NCI-H524 treated with DMSO at 0.1 percent for 48 hours (cell line): ENCODE measurements around the gene SRC.

Experiments
- DNase-seq: peaks from one replicate; lab custom pipeline; 2025; lab: John Stamatoyannopoulos, UW

The SRC gene

DNA sequence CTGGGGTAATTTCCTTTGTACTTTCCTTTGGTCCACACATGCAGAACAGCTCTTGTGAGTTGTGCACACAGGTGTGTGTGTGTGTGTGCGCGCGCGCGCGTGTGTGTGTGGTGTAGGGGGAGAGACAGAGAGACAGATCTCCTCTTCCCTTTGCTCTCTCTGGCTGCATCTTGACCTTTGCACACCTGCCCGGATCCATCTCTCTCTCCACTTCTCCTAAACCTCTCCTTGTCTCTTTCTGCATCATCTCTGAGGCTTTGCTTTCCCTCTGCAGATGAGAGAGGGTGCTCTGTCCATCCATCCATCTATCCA is 67.0 kb downstream of the SRC start:
- no peak for DNase-seq

GRCh38 chr20:37413379-37413778 is 67.4 kb downstream of the SRC start:
- DNase-seq, result no peak

DNA sequence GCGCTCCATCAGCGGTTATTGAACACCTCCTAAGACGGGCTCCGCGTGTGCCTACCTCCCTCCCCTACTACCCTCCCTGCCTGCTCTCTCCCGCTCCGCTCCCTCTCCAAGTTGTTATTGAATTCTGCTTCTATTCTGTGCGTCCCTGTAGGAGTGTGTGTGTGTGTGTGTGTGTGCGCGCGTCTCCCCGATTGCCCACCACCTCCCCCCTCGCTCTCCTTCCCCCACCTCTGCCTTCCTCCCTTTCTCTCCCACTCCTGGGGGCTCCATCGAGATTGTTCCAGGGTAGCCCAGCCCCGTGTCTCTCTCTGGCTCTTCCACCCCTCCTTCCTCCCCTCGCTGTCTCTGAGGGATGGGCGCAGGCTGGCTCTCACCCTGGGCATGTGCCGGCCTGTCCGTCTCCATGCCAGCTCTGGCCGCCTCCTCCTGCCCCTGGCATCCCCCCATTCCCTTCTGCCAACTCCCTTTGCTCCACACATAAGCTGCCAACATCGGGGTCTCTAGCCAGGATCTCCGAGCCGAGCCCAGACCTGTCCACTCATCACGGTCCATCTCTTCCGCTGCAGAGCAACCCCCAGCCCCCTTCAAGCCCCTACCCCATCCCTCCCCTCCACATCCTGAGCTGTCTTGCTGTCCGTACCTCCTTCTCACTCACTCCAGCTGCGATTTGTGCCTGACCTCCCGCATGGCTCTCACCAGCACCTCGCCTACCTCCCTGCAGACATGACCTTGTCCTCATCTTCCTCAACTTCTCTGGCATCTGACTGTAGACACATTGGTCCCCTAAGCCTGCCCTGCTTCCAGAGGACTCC is 68.5 kb downstream of the SRC start:
- no peak for DNase-seq

- DNase-seq, result no peak
These were observed 69.5 kb downstream of the SRC start for GRCh38 chr20:37415118-37416085.

GRCh38 chr20:37416100-37416847 is 70.3 kb downstream of the SRC start:
- DNase-seq, result no peak

- no peak for DNase-seq
These were observed 71.1 kb downstream of the SRC start for GRCh38 chr20:37416848-37417616.

- DNase-seq, result no peak
These were observed 71.9 kb downstream of the SRC start for GRCh38 chr20:37417617-37418467.

- DNase-seq, result no peak
These were observed 72.7 kb downstream of the SRC start for GRCh38 chr20:37418591-37419109.

DNA sequence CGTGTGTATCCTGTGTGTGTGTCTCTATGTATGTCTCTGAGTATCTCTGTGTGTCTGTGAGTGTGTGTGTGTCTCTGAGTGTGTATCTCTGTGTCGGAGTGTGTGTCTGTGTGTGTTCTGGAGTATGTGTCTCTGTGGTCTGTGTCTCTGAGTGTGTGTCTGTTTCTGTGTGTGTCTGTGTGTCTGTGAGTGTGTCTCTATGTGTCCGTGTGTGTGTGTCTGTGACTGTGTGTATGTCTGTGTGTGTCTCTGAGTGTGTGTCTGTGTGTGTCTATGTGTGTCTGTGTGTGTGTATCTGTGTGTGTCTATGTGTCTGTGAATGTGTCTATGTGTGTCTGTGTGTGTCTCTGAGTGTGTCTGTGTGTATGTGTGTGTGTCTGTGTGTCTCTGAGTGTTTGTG is 73.4 kb downstream of the SRC start:
- no peak for DNase-seq

DNA sequence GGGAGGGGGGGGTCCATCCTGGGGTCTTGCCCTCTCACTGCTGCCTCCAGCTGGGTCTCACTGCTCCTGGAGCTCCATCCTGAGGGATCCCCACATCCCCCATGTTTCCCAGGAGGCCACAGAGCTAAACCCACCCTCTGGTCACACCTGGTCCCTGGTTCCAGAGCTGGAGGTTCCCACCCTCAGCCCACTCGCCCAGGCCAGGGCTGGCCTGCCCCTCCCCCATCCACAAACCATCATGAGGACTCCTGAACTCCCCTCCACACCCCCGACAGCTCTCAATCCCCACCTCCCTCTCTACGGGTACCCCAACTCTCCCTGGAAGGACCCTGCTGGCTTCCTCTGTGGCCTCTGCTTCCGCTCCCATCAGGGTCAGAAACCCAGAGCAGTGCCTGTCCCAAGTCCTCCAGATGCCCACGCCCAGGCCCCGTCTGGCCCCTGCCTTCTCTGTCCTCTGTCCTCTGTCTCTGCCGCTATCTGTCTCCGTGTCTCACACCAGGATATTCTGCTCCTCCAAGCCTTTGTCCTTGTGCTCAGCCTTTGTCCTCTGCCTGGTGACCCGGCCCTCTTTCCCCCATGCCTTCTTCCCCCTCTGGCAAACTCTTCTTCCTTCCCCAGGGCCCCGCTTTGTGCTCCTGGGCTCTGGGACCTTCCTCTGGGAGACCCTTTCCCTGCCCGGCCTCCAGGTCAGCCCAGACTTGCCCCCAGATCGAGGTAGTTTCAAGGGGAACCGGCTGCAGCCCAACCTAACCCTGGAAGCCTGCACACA is 74.0 kb downstream of the SRC start:
- DNase-seq, result no peak

GRCh38 chr20:37420610-37421009 is 74.7 kb downstream of the SRC start:
- DNase-seq, result no peak

GRCh38 chr20:37421060-37421905 is 75.3 kb downstream of the SRC start:
- DNase-seq, result no peak

GRCh38 chr20:37421988-37422387 is 76.0 kb downstream of the SRC start:
- no peak for DNase-seq

DNA sequence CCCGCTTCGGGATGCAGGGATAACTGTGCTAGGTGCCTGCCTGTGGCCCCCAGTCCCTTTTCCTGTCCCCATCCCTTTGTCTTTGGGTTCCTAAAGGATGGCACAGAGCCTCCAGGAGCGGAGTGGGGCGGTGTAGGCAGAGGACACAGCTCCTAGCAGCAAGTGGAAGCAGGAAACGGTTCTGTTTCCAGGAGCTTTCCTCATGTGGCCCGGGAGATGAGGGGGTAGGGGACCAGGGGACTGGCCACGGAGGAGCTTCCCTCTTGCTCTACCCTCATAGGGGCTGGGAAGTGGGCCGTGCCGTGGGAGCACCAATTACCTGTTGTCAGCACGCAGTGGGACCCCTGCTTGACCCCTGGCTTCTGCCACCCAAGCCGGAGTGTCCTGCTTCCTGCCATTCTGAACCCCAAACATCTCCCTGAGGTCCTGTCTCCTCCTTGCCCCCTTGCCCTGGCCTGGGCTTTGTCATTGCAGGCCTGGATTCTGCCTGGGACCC is 76.9 kb downstream of the SRC start:
- DNase-seq, result no peak

DNA sequence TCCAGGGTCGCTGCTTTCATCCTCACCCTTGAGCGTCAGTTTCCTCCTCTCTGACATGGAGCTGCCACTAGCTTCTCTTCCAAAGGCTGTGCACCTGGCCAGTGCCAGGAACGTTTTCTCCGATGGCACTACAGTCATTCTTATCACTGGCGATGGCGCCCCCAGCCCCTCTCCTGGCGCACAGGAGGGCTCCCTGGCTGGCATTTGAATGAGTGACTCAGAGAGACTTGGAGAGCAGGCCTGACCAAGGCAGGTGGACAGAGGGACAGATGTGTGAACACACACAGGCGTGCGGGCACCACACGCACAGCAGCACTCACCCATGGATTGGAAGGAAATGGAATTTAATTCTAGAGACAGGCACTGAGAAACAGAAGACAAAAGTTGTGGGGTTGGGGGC is 77.6 kb downstream of the SRC start:
- no peak for DNase-seq

DNA sequence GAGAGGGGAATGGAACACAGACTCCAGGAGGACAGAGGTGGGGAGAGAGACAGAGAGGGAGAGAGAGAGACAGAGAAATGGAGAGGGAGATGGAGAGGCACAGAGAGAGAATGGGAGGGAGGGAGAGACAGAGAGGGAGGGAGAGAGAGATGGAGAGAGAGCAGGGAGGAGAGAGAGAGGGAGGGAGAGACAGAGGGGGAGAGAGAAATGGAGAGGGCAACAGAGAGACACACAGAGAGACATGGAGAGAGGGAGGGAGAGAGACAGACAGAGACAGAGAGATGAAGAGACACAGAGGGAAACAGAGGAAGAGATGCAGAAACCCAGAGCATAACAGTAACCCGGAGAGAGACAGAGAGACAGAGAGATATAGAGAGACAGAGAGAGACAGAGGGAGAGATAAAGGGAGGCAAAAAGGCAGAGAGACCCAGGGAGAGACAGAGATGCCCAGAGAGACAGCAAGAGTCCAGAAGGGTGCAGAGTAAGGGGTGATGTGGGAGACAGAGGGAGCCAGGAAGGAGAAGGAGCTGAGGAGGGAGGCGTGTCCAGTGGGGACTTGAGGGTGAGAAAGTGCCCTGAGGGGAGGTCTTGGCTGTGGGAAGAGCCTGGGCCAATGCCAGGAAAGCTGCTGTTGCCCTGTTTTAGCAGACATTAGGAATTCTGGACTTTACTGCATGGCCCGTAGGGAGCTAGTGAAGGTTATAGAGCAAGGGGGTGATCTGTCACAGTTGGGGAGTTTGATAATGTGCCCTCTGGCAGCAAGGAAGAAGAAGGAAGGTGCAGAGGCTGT is 78.3 kb downstream of the SRC start:
- DNase-seq, result no peak

- no peak for DNase-seq
These were observed 79.2 kb downstream of the SRC start for GRCh38 chr20:37425103-37425625.

- peak; percentile 36 for DNase-seq
These were observed 80.2 kb downstream of the SRC start for GRCh38 chr20:37426106-37426505.
